ENCODE data around the gene TRIM65.

Gene TRIM65

GRCh38 chr17:75898791-75899190 lies 2.0 kb upstream of the TRIM65 start:
- no peak for TF ChIP-seq CTCF (IDR thresholded peaks at IDR 0.05)

- no peak for TF ChIP-seq CTCF (IDR thresholded peaks at IDR 0.05)
These were observed 1.3 kb upstream of the TRIM65 start for GRCh38 chr17:75898065-75898464.

- no peak for TF ChIP-seq CTCF (IDR thresholded peaks at IDR 0.05)
These were observed 639 bp upstream of the TRIM65 start for GRCh38 chr17:75897160-75898019.

- no peak for TF ChIP-seq CTCF (IDR thresholded peaks at IDR 0.05)
These were observed 1.2 kb downstream of the TRIM65 start for GRCh38 chr17:75895370-75896155.

- TF ChIP-seq CTCF (IDR thresholded peaks at IDR 0.05) = no peak
These were observed 2.6 kb downstream of the TRIM65 start for GRCh38 chr17:75894049-75894733.

- TF ChIP-seq CTCF (IDR thresholded peaks at IDR 0.05) = no peak
These were observed 3.3 kb downstream of the TRIM65 start for GRCh38 chr17:75893305-75894048.

Data from LNCAP (cell line).